NT2/D1 (cell line): ENCODE measurements around the gene HMGN4.

ENCODE experiments used
- DNase-seq: peaks from one replicate; pipeline ENCODE4 v3.0.0-alpha.2; 2011; ENCODE audit warnings: low read depth, low spot score
- H3K27me3 ChIP-seq: 2 replicates; pipeline ENCODE4 v1.6.0; 2011; ENCODE audit warnings: mild to moderate bottlenecking; ENCODE audit not compliant: insufficient read length, insufficient read depth
- H3K36me3 ChIP-seq: 2 replicates; pipeline ENCODE4 v1.6.1; 2011; ENCODE audit warnings: mild to moderate bottlenecking, low read length, mixed read lengths; ENCODE audit not compliant: insufficient read depth, insufficient read length
- H3K4me1 ChIP-seq: 2 replicates; pipeline ENCODE4 v1.5.1; 2011; ENCODE audit not compliant: insufficient read depth, insufficient read length
- H3K4me3 ChIP-seq: 2 replicates; pipeline ENCODE4 v1.5.1; 2011; ENCODE audit warnings: low read depth; ENCODE audit not compliant: insufficient read length
- H3K9ac ChIP-seq: 2 replicates; pipeline ENCODE4 v1.6.0; 2011; ENCODE audit warnings: low read depth; ENCODE audit not compliant: insufficient read length
- H3K9me3 ChIP-seq: 2 replicates; pipeline ENCODE4 v1.5.1; 2011; ENCODE audit warnings: mild to moderate bottlenecking, low read length; ENCODE audit not compliant: insufficient read depth
- SUZ12 ChIP-seq: IDR thresholded peaks from 2 replicates; pipeline ENCODE4 v1.6.1; 2011; ENCODE audit not compliant: insufficient read length, insufficient read depth; ENCODE audit errors: extremely low read depth
- YY1 ChIP-seq: IDR thresholded peaks from 2 replicates; pipeline ENCODE4 v1.6.1; 2011; ENCODE audit not compliant: insufficient read length, insufficient read depth
- ZNF274 ChIP-seq: IDR thresholded peaks from 2 replicates; pipeline ENCODE4 v1.6.1; 2011; ENCODE audit warnings: mild to moderate bottlenecking, low read depth, low read length

The HMGN4 gene

DNA sequence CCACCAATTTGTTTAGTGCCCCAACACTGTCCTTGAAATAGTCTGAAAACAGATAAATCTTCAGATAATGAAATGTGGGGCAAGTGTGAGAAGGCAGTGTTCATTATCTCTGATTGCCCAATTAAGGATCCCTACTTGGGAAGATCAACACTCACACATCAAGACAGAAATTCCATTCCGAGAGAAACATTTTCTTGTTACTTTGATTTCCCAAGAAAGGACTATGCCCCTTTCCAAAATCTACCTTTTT, 16.2 kb downstream of the HMGN4 start:
- H3K4me3 ChIP-seq, result peak overlapping the region; percentile 51
- TF ChIP-seq SUZ12 (no peak), ZNF274 (no peak), YY1 (no peak)
- peak overlapping the region; percentile 44 for H3K9ac ChIP-seq

DNA sequence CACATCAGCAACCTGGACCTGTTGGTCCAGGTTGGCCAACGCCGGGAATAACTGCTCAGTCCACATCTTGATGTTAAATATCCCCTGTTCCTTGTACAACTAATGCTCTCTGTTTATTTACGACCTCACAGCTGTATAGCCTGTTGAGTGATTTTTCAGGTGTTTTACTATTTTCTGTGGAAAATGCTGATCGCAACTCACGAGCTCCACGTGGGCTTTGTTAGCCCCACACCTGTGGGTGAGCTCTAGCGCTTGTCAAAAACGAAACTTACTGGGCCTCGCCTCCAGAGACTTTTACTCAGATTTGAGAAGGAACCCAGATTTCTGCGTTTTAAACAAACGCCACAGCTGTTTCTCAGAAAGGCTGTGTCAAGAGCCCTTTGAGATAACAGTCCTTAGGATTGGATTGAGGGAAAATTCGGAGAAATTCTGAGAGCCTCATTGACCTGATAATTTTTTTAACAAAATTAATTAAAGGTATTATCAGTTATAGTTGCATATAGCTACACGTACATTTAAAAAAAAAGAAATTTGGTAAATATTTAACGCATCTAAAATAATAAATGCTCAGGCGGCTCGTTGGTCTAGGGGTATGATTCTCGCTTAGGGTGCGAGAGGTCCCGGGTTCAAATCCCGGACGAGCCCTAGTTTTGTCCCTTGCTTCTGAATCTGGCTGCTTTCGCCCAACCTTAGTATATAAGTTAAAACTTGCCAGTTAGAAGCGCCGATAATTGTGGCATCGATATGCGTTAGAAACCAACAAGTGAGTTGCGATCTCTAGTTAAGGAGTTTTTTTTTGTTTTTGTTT, 16.7 kb downstream of the HMGN4 start:
- Histone ChIP-seq H3K27me3 (no peaks in the 10 kb centered on the region), H3K4me3 (peak overlapping the region; percentile 51), H3K9ac (no peak overlapping the region), H3K36me3 (no peaks in the 10 kb centered on the region), H3K4me1 (no peaks in the 10 kb centered on the region), H3K9me3 (no peaks in the 10 kb centered on the region)
- no peak for TF ChIP-seq YY1
- no peak for TF ChIP-seq SUZ12
- no peak for TF ChIP-seq ZNF274
- DNase-seq, result no peak

More for the DNA sequence above, 16.2 kb downstream of the HMGN4 start:
- H3K27me3 ChIP-seq, result no peaks in the 10 kb centered on the region
- no peaks in the 10 kb centered on the region for H3K4me1 ChIP-seq
- DNase-seq, result no peak
- H3K36me3 ChIP-seq, result no peaks in the 10 kb centered on the region
- no peaks in the 10 kb centered on the region for H3K9me3 ChIP-seq

DNA sequence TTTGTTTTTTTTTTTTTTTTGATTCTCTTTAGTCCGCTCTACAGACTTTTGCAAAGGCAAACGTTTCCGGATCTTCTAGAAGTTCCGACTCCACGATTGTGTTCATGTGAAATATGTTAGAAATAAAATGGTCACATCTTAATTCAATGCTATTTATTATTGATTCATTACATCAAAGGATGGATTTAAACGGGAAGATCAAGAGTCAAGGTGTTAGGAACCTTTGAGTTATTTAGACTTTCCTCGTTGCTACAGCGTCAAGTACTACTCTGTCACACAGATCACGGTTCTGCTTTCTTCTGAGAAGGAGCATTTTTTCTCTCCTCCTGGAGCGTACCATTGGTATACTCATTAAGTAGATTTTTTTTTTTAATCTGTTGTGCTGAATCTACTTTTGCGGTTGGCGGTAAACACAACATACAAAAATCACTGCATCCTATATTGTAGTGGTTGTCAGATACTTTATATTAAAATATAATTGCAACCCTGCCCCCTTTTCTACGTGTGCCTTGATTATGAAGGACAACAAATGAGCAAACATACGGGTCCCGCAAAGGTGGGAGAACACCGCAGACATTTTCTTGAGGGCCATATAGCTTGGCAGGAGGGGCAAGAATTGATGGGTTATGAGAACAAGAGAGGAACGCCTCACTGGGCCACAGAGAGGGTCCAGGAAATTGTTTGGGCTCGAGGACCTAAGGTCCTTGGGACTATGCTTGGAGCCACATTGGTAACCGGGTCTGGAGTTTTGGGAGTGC, 17.5 kb downstream of the HMGN4 start:
- peak overlapping the region; percentile 43 for H3K4me3 ChIP-seq
- TF ChIP-seq ZNF274, result no peak
- no peak for TF ChIP-seq SUZ12
- no peak for TF ChIP-seq YY1
- H3K36me3 ChIP-seq, result no peaks in the 10 kb centered on the region
- no peaks in the 10 kb centered on the region for H3K9me3 ChIP-seq
- peak overlapping the region; percentile 38 for H3K9ac ChIP-seq
- H3K4me1 ChIP-seq, result no peaks in the 10 kb centered on the region
- DNase-seq, result no peak
- no peaks in the 10 kb centered on the region for H3K27me3 ChIP-seq

DNA sequence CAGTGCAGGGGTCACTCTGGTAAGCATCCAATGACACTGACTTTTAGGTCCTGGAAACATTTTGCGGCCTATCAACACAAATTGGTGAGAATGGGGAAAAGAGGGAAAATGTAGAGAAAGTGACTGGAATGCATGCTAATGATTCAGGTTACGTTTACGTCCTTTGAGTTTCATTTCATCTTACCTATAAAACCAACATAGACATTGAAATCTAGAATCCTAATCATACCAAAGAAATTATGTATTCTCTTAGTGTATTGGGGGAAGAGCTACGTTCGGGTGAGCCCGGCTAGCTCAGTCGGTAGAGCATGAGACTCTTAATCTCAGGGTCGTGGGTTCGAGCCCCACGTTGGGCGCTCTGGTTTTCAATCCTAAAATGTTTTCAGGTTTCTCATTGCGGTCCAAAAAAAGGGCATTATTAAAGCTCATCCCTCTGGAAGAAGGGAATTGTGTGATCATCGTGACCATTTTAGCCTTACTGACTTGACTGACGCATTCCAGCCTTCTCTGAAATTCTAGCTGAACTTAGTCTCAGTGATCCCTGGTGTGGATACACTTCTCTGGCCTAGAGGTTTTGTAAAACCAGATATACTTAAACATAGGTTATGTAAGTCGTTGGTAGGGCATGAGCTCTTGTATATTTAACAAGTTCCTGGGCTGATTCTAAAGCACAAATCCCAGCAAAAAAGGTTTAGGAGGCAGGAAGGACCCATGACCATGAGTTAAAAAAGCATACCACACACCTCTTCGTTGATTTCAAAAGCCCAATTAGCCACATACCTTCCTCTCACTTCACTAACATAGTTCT, 18.3 kb downstream of the HMGN4 start:
- no peaks in the 10 kb centered on the region for H3K9me3 ChIP-seq
- peak overlapping the region; percentile 38 for H3K9ac ChIP-seq
- H3K27me3 ChIP-seq, result no peaks in the 10 kb centered on the region
- DNase-seq, result no peak
- H3K36me3 ChIP-seq, result no peaks in the 10 kb centered on the region
- TF ChIP-seq YY1 (no peak), ZNF274 (no peak), SUZ12 (no peak)
- H3K4me1 ChIP-seq, result no peaks in the 10 kb centered on the region
- peak overlapping the region; percentile 43 for H3K4me3 ChIP-seq

DNA sequence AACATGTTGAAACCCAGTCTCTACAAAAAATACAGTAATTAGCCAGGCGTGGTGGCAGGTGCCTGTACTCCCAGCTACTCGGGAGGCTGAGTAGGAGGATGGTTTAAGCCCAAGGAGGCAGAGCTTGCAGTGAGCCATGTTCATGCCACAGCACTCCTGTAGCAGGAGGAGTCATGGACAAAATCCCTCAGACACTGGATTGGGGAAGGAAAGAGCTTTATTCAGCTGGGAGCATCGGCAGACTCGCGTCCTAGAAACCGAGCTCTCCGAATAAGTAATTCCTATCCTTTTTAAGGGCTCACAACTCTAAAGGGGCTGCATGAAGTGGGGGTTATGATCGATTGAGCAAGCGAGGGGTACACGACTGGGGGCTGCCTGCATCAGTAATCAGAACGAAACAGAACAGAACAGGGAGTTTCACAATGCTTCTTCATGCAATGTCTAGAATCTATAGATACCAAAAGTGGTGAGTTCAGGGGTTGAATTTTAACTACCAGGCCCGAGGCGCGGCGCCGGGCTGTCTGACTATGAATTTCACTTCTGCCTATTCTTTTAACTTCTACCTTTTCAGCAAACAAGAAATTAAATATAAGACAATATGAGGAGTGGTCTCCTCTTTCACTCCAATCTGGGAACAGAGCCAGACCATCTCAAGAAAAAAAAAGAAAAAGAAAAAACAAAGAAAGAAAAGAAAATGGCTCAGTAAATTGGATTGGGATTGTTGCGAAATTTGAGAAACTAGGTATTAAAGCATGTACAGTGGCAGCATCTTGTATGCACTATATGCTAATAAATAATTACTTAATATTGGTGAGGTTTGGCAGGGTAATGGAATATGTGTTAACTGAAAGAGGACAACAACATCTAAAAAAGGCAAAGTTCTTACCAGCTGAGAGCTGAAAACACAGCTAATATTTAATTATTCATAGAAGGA, 23.6 kb downstream of the HMGN4 start:
- H3K4me3 ChIP-seq, result no peak overlapping the region
- DNase-seq, result no peak
- TF ChIP-seq ZNF274 (no peak), YY1 (no peak), SUZ12 (no peak)
- H3K27me3 ChIP-seq, result no peaks in the 10 kb centered on the region
- H3K9ac ChIP-seq, result no peak overlapping the region
- H3K36me3 ChIP-seq, result no peaks in the 10 kb centered on the region
- no peaks in the 10 kb centered on the region for H3K9me3 ChIP-seq
- H3K4me1 ChIP-seq, result no peaks in the 10 kb centered on the region

DNA sequence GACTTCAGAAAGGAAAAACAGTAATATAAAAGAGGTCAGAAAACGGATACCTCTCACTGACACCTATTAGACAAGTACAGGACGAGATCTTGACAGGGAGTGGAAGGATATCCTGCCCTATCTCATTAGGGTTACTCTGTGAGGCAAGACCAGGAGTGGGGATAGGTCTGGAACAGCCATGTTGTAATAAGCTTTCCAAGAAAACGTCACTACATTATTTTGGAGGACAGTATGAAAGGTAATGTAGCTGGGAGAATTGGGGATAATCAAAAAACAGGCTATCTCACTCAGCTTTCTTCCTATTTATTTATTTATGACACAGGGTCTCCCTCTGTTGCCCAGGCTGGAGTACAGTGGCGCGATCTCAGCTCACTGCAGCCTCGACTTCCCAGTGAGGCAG, 25.3 kb downstream of the HMGN4 start:
- H3K4me1 ChIP-seq, result no peaks in the 10 kb centered on the region
- no peaks in the 10 kb centered on the region for H3K27me3 ChIP-seq
- H3K4me3 ChIP-seq, result no peak overlapping the region
- no peaks in the 10 kb centered on the region for H3K36me3 ChIP-seq
- DNase-seq, result no peak
- H3K9ac ChIP-seq, result no peak overlapping the region
- H3K9me3 ChIP-seq, result no peaks in the 10 kb centered on the region
- TF ChIP-seq ZNF274 (no peak), YY1 (no peak), SUZ12 (no peak)
